ENCODE data around the gene KRTAP4-4.

The KRTAP4-4 gene

DNA sequence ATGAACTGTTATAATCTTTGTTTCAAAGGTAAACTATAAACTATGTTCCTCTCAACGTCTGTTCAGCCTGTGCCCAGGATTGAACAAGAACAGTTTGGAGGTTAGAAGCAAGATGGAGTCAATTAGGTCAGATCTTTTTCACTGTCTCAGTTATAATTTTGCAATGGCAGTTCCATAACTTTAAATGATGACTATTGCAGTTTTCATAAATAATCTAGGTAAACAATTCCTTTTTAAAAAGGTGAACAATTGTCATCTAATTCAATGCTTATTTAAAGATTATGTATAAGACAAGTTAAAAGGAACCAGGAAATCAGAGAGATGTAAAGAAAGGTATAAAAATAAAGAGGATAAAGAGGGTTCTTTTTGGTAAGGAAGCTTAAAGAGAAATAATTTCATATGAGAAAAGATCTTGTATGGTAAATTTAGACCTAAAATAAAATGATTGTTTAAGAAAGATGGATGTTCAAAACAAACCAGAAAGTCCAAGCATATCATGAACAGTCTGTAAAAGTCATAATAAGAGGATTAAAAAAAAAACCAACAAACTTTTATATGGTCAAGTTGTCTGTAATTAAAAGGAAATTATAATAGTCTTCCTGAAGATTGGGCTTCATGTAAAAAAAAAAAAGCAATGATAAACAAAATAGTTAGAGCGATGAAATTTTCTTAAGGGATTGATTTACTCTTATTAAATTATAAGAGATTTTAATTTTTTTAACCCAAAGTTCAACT lies 49.2 kb downstream of the KRTAP4-4 start:
- DNase-seq = no peak

All from right kidney (tissue), 1 donor.